Dendritic cell treated with granulocyte-macrophage colony-stimulating factor and Interleukin-4, amounts not matched to agents 40 ng/mL and 50 ng/mL, for 4 days (primary cell): ENCODE data around the gene EXOC3.

Source experiments
- H3K27ac Mint-ChIP-seq: one replicate; pipeline ENCODE4 v1.8.0; 2022; ENCODE audit warnings: mild to moderate bottlenecking, mixed read lengths
- H3K27me3 Mint-ChIP-seq: one replicate; pipeline ENCODE4 v1.8.0; 2022; ENCODE audit warnings: mild to moderate bottlenecking, mixed read lengths
- H3K36me3 Mint-ChIP-seq: one replicate; pipeline ENCODE4 v1.8.0; 2022; ENCODE audit warnings: low read depth, mixed read lengths
- H3K4me1 Mint-ChIP-seq: one replicate; pipeline ENCODE4 v1.8.0; 2022; ENCODE audit warnings: low read depth, mixed read lengths
- H3K4me3 Mint-ChIP-seq: one replicate; pipeline ENCODE4 v1.8.0; 2022; ENCODE audit warnings: mild to moderate bottlenecking, moderate library complexity, mixed read lengths
- H3K9me3 Mint-ChIP-seq: one replicate; pipeline ENCODE4 v1.8.0; 2022; ENCODE audit warnings: mixed read lengths
- intact Hi-C: fragments of 100-400 bp; cut with micrococcal nuclease; formaldehyde crosslinking; loops from one replicate; pipeline ENCODE4 v1.15.0; 2022

EXOC3 gene

GRCh38 chr5:426392-426976 lies 16.5 kb upstream of the EXOC3 start:
- no peak overlapping the region for H3K4me3 Mint-ChIP-seq
- peak overlapping the region; percentile 2 for H3K27ac Mint-ChIP-seq
- peaks cover 68% of the 10 kb centered on the region for H3K4me1 Mint-ChIP-seq
- peaks cover 7% of the 10 kb centered on the region for H3K9me3 Mint-ChIP-seq
- H3K36me3 Mint-ChIP-seq, result peaks cover 87% of the 10 kb centered on the region
- intact Hi-C loops, result no loop called here
- peaks cover 6% of the 10 kb centered on the region for H3K27me3 Mint-ChIP-seq

- H3K9me3 Mint-ChIP-seq, result peaks cover 7% of the 10 kb centered on the region
- H3K36me3 Mint-ChIP-seq, result peaks cover 87% of the 10 kb centered on the region
- no peak overlapping the region for H3K4me3 Mint-ChIP-seq
- H3K27ac Mint-ChIP-seq, result no peak overlapping the region
- peaks cover 63% of the 10 kb centered on the region for H3K4me1 Mint-ChIP-seq
- intact Hi-C loops, result no loop called here
- H3K27me3 Mint-ChIP-seq, result peaks cover 6% of the 10 kb centered on the region
These were observed 15.4 kb upstream of the EXOC3 start for GRCh38 chr5:427415-428087.

DNA sequence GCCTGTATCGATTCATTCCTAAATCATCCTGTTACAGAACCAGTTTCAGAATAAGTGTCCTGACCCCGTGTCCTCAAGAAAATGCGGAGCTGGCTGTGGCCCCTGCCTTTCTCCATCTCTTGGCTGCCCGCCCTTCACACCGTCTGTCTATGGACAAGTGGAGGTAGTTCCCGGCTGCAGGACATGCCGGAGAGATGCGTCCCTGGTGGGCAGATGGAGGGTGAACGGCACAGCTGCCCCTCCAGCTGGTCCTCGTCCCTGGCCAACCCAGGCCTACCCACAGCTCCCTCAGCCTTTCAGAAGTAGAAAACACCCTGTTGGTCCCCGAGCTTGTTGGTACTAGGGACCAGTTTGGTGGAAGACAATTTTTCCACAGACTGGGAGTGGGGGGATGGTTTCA lies 14.8 kb upstream of the EXOC3 start:
- Mint-ChIP-seq H3K4me3 (no peak overlapping the region), H3K9me3 (peaks cover 7% of the 10 kb centered on the region), H3K36me3 (peaks cover 87% of the 10 kb centered on the region), H3K27me3 (peaks cover 6% of the 10 kb centered on the region), H3K27ac (no peak overlapping the region), H3K4me1 (peaks cover 60% of the 10 kb centered on the region)
- intact Hi-C loops, result no loop called here

GRCh38 chr5:428754-429452 lies 14.1 kb upstream of the EXOC3 start:
- Mint-ChIP-seq H3K9me3 (peaks cover 7% of the 10 kb centered on the region), H3K4me1 (peaks cover 56% of the 10 kb centered on the region), H3K4me3 (no peak overlapping the region), H3K36me3 (peaks cover 87% of the 10 kb centered on the region), H3K27me3 (peaks cover 6% of the 10 kb centered on the region), H3K27ac (no peak overlapping the region)
- intact Hi-C loops, result no loop called here

- peaks cover 49% of the 10 kb centered on the region for H3K4me1 Mint-ChIP-seq
- H3K4me3 Mint-ChIP-seq, result no peak overlapping the region
- intact Hi-C loops, result no loop called here
- no peak overlapping the region for H3K27ac Mint-ChIP-seq
- H3K27me3 Mint-ChIP-seq, result peaks cover 6% of the 10 kb centered on the region
- peaks cover 7% of the 10 kb centered on the region for H3K9me3 Mint-ChIP-seq
- peaks cover 89% of the 10 kb centered on the region for H3K36me3 Mint-ChIP-seq
These were observed 13.4 kb upstream of the EXOC3 start for GRCh38 chr5:429453-430188.

DNA sequence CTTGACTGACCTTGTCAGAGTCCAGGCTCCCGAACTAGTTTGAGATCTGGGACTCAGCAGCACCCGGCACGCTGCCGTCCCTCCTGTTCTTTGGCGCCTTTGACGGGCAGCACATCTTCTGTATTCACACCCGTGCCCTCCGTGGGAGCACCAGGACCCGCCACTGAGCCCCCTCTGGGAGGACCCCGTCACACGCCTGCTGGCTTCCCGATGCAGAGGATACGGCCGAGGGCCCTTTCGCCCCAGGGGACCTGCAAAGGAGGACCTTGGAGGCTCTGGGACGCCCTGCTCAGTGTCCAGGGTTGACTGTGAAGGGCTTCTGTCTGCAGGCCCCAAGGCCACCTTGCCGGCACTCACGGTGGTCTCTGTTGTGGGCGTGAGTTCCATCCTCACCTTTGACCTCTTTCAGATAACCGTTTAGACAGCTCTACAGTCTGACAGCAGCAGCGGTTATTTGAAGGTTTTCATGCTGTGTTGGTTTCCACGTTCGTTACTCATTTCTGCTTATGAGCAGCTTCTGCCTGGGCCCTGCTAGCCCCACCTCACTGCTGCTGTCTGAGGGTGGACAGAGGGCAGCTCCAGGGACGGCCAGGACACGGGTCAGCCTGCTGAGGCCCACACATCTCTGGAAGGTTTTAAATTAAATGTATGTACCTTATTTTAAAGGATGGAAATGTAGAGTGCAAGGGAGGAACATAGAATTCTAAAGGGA lies 12.6 kb upstream of the EXOC3 start:
- intact Hi-C loops, result no loop called here
- Mint-ChIP-seq H3K4me1 (peaks cover 49% of the 10 kb centered on the region), H3K27ac (no peak overlapping the region), H3K9me3 (peaks cover 7% of the 10 kb centered on the region), H3K36me3 (peaks cover 97% of the 10 kb centered on the region), H3K27me3 (peaks cover 6% of the 10 kb centered on the region), H3K4me3 (no peak overlapping the region)

- peaks cover 46% of the 10 kb centered on the region for H3K4me1 Mint-ChIP-seq
- intact Hi-C loops, result no loop called here
- peaks cover 4% of the 10 kb centered on the region for H3K27me3 Mint-ChIP-seq
- peaks cover 100% of the 10 kb centered on the region for H3K36me3 Mint-ChIP-seq
- peaks cover 5% of the 10 kb centered on the region for H3K9me3 Mint-ChIP-seq
- H3K27ac Mint-ChIP-seq, result no peak overlapping the region
- H3K4me3 Mint-ChIP-seq, result no peak overlapping the region
These were observed 11.8 kb upstream of the EXOC3 start for GRCh38 chr5:431001-431710.

DNA sequence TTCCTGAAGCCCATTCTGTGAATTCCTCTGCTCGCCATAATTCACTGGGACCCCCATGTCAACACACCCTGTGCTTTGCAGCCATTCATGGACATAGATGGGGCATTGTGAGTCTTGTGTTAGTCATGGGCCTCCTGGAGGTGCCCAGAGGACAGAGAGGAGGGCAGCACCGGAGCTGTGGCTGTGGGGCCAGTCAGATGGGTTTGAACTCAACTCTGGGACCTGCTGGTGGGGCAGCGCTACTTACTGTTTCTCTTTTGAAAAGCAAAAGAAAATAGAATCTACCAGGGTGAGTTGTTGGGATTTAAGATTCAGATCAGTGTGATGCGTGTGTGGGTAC lies 11.3 kb upstream of the EXOC3 start:
- Mint-ChIP-seq H3K9me3 (no peaks in the 10 kb centered on the region), H3K4me3 (no peak overlapping the region), H3K36me3 (peaks cover 100% of the 10 kb centered on the region), H3K27me3 (peaks cover 2% of the 10 kb centered on the region), H3K4me1 (peaks cover 40% of the 10 kb centered on the region), H3K27ac (no peak overlapping the region)
- intact Hi-C loops, result no loop called here

GRCh38 chr5:432201-432927 lies 10.6 kb upstream of the EXOC3 start:
- intact Hi-C loops, result no loop called here
- H3K27me3 Mint-ChIP-seq, result no peaks in the 10 kb centered on the region
- H3K36me3 Mint-ChIP-seq, result peaks cover 100% of the 10 kb centered on the region
- H3K9me3 Mint-ChIP-seq, result no peaks in the 10 kb centered on the region
- no peak overlapping the region for H3K4me3 Mint-ChIP-seq
- H3K4me1 Mint-ChIP-seq, result peaks cover 37% of the 10 kb centered on the region
- no peak overlapping the region for H3K27ac Mint-ChIP-seq

DNA sequence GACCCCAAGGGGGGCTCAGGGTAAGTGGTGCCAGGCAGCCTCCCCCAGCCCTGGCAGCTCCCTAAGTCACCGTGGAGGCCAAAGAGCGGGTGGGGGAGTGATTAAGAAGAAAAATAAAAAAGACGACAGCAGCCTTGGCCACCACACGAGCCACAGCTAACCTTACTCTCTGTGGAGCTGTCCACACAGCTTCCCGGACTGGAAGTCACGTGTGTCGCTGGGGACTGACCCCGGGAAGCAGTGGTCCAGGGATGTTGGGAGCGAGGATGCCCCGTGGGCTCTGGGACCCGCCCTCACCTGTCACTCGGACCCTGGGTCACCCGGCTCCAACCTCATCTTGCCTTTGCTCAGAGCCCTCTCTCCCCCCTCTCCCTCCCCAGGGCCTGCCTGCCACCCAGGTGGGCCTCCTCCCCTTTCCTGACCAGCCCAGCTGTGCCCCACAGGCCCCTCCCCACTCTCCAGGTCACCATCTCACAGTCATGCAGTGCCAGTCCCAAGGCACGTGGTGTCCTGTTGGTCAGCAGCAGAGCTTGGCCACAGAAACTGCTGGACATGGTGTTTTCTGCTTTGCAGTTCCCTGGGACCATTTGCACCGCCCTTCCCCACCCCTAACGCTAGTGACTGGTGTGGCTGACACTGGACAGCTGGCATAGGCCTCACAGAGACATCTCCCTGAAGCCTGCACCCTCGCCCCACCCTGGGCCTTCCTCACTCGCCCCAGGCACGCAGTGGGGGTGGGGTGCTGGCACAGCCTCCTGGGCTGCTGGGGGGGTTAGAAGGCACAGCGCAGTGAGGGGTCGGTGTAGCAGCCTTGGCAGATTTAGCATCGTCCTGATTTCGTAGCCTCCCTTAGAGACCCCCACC lies 9.8 kb upstream of the EXOC3 start:
- peaks cover 32% of the 10 kb centered on the region for H3K4me1 Mint-ChIP-seq
- intact Hi-C loops, result no loop called here
- H3K36me3 Mint-ChIP-seq, result peaks cover 97% of the 10 kb centered on the region
- no peaks in the 10 kb centered on the region for H3K27me3 Mint-ChIP-seq
- no peak overlapping the region for H3K27ac Mint-ChIP-seq
- no peaks in the 10 kb centered on the region for H3K9me3 Mint-ChIP-seq
- H3K4me3 Mint-ChIP-seq, result no peak overlapping the region

GRCh38 chr5:433836-434235 lies 9.1 kb upstream of the EXOC3 start:
- Mint-ChIP-seq H3K27me3 (no peaks in the 10 kb centered on the region), H3K4me1 (peaks cover 29% of the 10 kb centered on the region), H3K27ac (no peak overlapping the region), H3K4me3 (no peak overlapping the region), H3K9me3 (no peaks in the 10 kb centered on the region), H3K36me3 (peaks cover 90% of the 10 kb centered on the region)
- intact Hi-C loops, result loop anchor here (2.0 kb wide), 1 partner anchor 117 kb away; no protein-coding TSS in a partner anchor
